SH-SY5Y (cell line): ENCODE measurements around the gene ATP10A.

ENCODE experiments used
- GATA2 ChIP-seq: IDR thresholded peaks from 2 replicates; pipeline ENCODE4 v1.6.1; 2011; ENCODE audit warnings: mild to moderate bottlenecking, low read depth, low read length
- GATA3 ChIP-seq: IDR thresholded peaks from 2 replicates; pipeline ENCODE4 v1.6.1; 2011; ENCODE audit warnings: low read depth, mild to moderate bottlenecking, low read length, moderate library complexity

DNA sequence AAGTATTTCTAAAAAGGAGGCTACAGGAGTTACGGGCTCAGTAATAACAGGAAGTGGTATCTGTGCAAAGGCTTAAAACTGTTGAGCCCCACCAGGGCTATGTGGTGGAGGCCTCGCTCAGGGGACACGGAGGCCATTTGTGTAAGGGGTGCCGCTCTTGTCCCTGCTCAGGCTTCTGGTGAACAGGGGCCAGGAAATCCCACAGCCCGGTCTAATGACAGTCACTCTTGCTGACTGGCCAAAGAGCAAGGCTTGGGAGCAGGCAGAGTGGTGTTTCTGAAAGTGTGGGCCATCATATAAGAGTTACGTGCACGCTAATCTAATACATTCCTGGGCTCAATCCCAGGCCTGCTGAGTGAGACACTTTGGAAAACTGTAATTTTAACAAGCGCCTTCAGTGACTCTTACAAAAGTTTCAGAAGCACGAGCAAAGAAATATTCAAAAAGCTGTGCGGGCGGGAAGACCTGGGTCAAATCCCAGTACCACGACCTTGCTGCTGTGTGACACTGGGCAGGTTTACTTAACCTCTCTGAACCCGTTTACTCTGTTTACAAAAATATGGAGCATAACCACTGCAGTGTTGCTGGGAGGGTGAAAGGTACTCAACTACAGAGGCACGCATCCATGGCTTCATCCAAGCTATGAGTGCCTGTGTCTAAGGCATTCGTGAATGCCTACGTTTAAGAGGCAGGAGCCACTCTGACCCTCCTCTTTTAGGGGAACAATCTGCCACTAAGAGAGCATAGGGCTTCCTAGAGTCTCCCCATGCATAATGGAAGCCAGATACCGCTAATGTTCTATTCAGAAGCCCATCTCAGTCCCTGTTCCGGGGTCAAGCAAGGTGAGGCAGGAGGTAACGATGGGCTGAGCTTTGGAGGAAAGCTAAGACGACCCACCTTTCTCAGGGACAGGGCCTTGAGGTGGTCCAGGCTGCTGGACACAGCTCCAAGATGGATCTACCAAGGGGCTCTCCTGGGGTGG lies 2.0 kb downstream of the ATP10A start:
- TF ChIP-seq GATA3 = no peak
- TF ChIP-seq GATA2 = no peak
